ENCODE measurements around the gene DUS1L.

Gene DUS1L

DNA sequence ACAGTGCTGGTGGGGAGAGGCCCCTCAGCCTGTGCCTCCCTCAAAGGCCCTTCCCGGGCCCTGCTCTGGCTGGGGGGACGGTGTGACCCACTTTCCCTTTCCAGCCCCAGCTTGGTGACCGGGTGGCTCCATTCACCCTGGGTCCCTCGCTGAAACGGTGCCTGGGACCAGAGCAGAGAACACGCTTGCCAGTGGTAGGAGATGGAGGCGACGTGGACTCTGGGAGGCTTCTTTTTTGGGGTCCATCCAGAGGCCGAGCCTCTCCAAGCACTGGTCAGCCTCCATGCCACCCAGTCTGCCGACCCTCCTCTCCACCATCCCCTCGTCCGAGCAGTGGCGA, 50.7 kb downstream of the DUS1L start:
- DNase-seq (ENCODE audit: low spot score) = no peak

DNA sequence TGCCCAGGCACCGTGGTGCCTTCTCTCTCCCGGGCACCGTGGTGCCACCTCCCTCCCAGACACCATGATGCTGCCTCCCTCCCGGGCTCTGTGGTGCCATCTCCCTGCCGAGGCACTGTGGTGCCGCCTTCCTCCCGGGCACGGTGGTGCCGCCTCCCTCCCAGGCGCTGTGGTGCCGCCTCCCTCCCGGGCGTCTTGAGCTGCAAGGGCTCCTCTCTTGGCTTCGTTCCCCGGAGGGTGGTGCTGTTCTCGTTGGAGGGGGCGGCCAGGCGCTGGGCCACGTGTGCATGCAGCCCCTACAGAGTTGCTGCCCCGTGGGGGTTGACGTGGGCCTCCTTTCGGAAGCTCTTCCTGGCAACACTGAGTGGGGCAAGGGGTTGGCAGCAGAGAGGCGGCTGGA, 51.2 kb downstream of the DUS1L start:
- DNase-seq (ENCODE audit: low spot score) = no peak

DNA sequence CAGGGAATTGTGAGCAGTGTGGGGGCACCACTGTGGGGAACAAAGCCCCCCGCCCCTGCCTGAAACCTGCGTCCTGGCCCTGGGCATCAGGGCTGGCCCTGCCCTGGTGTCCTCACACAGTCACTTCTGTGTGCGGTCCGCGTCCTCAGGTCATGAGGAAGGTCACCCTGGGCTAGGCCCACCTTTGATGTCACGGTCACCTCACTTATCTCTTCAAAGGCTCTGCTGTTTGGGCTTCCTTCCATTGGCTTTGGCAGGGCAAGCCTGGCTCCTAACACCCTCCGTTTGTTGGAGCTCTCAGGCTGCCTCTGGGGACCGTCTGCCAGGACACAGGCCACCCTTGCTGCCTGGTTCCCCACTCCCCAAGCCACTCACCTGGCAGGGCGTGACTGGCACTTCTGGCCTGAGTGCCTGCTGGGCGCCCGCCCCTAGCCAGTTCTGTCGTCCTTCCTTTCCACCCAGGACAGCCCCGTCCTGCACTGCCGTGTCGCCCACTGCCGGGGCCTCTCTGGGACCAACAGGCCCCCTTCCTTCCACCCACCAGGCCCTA, 51.8 kb downstream of the DUS1L start:
- no peak for DNase-seq (ENCODE audit: low spot score)

DNA sequence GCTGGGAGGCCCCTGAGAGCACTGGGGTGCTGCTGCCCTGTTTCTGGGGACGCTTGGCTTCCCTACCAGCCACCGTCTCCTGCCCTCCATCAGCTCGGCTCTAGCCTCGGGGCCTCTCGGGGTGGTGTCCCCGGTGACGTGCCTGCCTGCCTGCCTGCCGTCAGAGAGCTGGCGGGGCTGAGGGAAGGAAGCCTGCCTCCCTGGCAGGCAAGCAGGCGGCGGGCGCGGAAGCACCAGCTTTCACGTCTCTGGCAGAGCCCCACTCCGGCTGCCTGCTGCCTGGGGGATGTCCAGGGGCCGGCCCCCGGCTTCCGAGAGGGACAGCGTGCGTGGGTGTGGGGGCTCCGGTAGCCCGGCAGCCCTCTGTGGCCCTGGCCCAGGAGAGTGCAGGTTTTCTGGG, 52.3 kb downstream of the DUS1L start:
- DNase-seq (ENCODE audit: low spot score) = no peak

DNA sequence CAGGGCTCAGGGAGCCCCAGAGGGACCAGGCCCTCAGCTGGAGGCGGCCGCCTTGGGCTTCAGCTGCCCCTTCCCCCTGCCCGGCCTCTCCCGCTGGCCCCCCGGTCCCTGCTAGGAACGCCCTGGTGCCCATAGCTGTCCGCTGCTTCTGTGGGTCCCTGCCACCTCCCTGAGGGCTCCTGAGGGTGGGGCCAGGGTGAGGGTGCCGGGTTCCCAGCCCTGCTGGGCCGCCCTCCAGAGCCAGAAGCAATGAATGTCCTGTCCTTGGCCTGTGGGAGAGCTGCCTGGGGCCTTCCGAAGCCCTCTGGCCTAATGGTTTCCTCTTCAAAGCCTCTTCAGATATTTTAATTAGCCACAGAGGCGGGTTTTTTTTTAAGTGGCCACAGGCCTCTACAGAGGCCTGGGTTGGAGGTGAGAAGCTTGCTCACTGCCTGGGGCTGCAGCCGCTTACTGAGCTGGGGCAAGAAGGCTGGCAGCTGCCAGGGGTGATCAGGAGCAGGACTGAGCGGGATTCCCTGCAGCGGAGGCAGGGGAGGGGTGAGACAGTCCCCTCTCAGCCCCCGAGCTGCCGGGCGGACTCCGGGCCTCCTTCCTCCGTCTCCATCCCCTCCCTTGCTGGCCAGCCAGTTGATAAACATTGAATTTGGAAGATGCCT, 52.8 kb downstream of the DUS1L start:
- no peak for DNase-seq (ENCODE audit: low spot score)

DNA sequence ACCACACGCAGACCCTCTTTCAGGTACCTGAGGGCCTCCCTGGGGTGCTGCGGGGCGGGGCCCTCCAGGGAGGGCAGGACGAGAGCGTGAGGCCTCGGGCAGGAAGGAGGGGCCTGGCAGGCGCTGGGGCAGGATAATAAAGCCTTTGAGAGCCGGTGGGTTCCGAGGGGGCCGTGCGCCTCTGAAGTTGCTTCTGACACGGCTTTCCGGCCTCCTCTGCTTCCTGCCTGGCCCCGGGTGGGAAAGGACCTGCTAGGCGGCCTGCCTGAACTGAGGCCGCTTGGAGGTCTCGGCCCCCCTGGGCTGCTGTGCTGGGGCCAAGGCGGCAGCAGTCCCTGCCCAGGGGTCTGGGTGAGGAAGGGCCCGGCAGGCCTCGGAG, 53.4 kb downstream of the DUS1L start:
- DNase-seq (ENCODE audit: low spot score) = no peak

DNA sequence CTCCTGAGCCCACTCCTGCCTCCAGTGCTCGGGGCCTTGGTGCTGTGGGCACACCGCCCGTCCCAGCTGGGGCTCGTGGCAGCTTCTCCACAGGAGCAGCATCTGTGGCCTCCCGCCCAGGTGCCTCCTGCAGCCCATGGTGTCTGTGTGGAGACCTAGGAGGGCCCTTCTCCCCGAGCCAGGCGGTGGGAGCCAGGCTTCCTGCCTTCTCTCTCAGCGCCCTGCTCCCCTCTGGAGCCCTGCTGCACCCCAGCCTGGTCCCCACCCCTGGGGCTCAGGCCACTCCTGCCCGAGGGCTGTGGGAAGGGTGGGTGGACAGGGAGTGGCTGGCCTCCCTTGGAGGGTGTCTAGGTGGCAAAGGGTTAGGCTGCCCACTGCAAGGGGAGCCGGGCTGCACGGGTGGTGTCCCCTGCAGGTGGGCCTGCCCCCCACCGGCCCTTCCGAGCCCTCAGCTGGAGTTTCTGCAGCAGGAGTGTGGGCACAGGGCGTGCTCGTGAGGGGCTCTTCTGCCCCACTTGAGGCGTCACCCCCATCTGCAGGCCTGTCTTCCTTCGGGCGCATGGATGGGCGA, 53.9 kb downstream of the DUS1L start:
- no peak for DNase-seq (ENCODE audit: low spot score)

DNA sequence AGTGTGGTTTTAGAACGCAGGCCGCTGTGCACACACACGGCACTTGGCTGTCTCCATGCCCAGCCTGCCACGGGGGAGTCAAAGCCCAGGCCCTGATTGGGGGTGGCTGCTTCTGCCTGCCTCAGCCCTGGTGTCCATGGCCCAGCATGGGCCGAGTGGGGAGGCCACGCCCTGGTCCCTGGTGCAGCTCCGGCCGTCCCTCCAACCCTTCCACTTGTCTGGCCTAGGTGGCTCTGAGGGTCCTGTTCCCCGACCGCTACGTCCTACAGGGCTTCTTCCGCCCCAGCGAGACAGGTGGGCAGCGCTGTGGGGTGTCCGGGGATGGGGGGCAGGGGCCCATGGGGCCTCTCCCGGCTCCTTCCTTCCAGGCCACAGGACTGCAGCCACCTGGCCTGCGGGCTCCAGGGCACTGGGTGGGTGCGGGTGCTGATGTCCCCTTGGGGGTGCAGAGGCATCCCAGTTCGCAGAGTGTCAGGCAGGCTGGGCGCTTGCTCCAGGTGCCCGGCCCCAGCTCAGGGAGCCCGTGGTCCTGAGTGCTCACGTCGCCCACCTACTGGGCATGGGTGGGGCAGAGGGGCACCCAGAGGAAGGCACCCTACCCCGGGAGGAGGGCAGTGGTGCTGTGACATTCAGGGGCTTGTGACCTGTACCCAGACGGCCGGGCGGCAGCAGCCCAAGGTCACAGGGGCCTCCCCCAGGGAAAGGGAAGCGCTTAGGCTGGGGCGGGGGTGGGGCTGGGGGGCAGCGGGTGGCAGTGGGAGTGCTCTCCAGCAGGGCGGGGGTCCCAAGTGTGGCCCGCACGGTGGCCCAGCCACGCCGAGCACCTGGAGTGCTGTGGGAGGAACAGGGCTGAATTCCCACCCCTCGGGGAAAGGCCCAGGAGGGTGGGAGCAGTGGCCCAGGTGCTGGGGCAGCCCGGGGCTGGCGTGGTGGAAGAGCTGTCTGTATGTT, 54.8 kb downstream of the DUS1L start:
- no peak for DNase-seq (ENCODE audit: low spot score)

DNA sequence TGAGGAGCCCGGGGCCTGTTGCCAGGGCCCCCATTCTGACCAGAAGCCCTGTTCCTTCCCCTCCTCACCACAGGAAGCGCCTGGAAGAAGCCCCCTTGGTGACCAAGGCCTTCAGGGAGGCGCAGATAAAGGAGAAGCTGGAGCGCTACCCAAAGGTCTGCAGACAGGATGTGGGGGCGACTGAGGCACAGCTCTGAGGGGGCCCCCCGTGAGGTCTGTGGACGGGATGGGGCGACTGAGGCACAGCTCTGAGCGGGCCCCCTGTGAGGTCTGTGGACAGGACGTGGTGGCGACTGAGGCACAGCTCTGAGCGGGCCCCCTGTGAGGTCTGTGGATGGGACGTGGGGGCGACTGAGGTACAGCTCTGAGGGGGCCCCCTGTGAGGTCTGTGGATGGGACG, 56.2 kb downstream of the DUS1L start:
- no peak for DNase-seq (ENCODE audit: low spot score)

DNA sequence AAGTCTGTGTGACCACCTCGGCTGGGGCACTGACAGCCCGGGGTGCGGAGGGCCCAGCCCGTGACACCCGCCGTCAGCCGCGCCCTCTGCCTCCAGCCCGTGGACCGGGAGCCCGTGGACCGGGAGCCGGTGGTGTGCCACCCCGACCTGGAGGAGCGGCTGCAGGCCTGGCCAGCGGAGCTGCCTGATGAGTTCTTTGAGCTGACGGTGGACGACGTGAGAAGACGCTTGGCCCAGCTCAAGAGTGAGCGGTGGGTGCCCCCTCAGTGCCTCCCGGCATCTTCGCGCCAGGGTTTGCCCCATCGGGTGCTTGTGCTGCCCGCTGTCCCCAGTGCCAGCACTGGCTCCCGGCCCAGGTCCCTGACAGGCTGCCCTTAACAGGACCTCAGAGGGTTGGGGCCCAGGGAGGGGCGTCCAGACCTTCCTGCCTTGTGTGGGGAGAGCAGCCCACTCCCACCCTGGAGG, 56.6 kb downstream of the DUS1L start:
- no peak for DNase-seq (ENCODE audit: low spot score)

DNA sequence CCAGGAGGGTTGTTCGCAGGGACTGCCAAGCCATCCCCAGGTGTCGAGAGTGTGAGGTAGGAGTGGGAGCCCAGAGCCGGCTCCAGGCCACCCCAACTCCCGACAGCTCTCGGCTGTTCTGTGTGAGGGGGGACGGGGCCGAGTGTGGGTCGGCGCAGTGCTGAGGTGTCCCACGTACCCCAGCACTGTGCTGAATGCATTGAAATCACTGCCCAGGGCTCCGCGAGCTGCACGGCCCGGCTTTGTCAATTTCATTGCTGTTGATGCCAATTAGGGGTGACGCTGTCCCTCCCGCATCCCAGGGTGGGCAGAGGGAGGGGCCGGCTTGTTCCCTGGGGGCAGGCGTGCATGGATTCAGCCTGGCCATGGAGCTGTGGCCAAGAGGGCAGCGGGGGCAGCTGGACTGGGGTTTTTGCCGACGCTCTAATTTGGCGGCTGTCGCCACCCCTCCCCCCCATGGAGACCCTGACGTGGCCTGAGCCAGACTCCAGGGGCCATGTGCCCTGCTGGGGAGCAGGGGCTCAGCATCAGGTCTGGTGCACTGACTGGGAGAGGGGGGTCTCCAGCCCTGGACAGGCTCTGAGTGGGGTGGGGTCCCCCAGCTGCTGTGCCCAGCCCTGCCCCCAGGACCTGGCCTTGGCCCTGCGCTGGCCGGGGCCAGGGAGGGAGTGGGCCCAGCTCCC, 57.2 kb downstream of the DUS1L start:
- DNase-seq (ENCODE audit: low spot score) = no peak
